Ishikawa (cell line): ENCODE measurements around the gene HS6ST2.

Source experiments
- CEBPB ChIP-seq: IDR thresholded peaks from 2 replicates; pipeline ENCODE4 v1.6.1; 2012
- CREB1 ChIP-seq: IDR thresholded peaks from 2 replicates; pipeline ENCODE4 v1.6.1; 2012; ENCODE audit warnings: low read depth
- EGR1 ChIP-seq: IDR thresholded peaks from 2 replicates; pipeline ENCODE4 v1.6.1; 2012
- EP300 ChIP-seq: IDR thresholded peaks from 2 replicates; pipeline ENCODE4 v1.6.1; 2012; ENCODE audit warnings: borderline replicate concordance
- FOXM1 ChIP-seq: IDR thresholded peaks from 2 replicates; pipeline ENCODE4 v1.6.1; 2012; ENCODE audit warnings: low read depth, borderline replicate concordance
- MAX ChIP-seq: IDR thresholded peaks from 2 replicates; pipeline ENCODE4 v1.6.1; 2012
- NFIC ChIP-seq: IDR thresholded peaks from 2 replicates; pipeline ENCODE4 v1.6.1; 2012
- RAD21 ChIP-seq: IDR thresholded peaks from 2 replicates; pipeline ENCODE4 v1.6.1; 2012; ENCODE audit warnings: low read depth
- REST ChIP-seq: IDR thresholded peaks from 2 replicates; pipeline ENCODE4 v1.6.1; 2012; ENCODE audit warnings: low read depth, mild to moderate bottlenecking
- TAF1 ChIP-seq: IDR thresholded peaks from 2 replicates; pipeline ENCODE4 v1.6.1; 2012; ENCODE audit warnings: low read depth, mild to moderate bottlenecking
- TCF12 ChIP-seq: IDR thresholded peaks from 2 replicates; pipeline ENCODE4 v1.6.1; 2012; ENCODE audit warnings: low read depth
- TEAD4 ChIP-seq: IDR thresholded peaks from 2 replicates; pipeline ENCODE4 v1.6.1; 2012
- USF1 ChIP-seq: IDR thresholded peaks from 2 replicates; pipeline ENCODE4 v1.6.1; 2012
- YY1 ChIP-seq: IDR thresholded peaks from 2 replicates; pipeline ENCODE4 v1.6.1; 2012; ENCODE audit warnings: low read depth
- ZBTB7A ChIP-seq: IDR thresholded peaks from 2 replicates; pipeline ENCODE4 v1.6.1; 2012; ENCODE audit warnings: low read depth

Gene HS6ST2

GRCh38 chrX:132671229-132671641 lies 287.2 kb downstream of the HS6ST2 start:
- TF ChIP-seq CREB1 (no peak), YY1 (no peak)

GRCh38 chrX:132669142-132669541 lies 289.3 kb downstream of the HS6ST2 start:
- TF ChIP-seq MAX (no peak), YY1 (no peak), CEBPB (no peak), TCF12 (no peak)

GRCh38 chrX:132668178-132668577 lies 290.3 kb downstream of the HS6ST2 start:
- no peak for TF ChIP-seq TEAD4
- TF ChIP-seq EGR1 = no peak
- TF ChIP-seq EP300 = no peak
- TF ChIP-seq CEBPB = no peak
- no peak for TF ChIP-seq RAD21

- TF ChIP-seq YY1 (no peak), TAF1 (no peak), NFIC (no peak), EGR1 (no peak), MAX (no peak), ZBTB7A (no peak), TCF12 (no peak), TEAD4 (no peak), RAD21 (no peak), EP300 (no peak), REST (no peak)
Observed at GRCh38 chrX:132665676-132666075, 292.8 kb downstream of the HS6ST2 start.

- TF ChIP-seq FOXM1 (no peak), EP300 (no peak), YY1 (no peak), MAX (no peak), EGR1 (no peak), TAF1 (no peak), ZBTB7A (no peak), NFIC (no peak), TCF12 (no peak), REST (no peak), CREB1 (no peak), RAD21 (no peak), TEAD4 (no peak), USF1 (no peak), CEBPB (no peak)
Observed at GRCh38 chrX:132664273-132664672, 294.2 kb downstream of the HS6ST2 start.

- TF ChIP-seq MAX (no peak), RAD21 (no peak), FOXM1 (no peak), ZBTB7A (no peak), EP300 (no peak), NFIC (no peak), CREB1 (no peak), TAF1 (no peak), YY1 (no peak), EGR1 (no peak), TCF12 (no peak), CEBPB (no peak), USF1 (no peak)
Observed at GRCh38 chrX:132662844-132663243, 295.6 kb downstream of the HS6ST2 start.
